ENCODE measurements around the gene DACT3.

Gene DACT3

GRCh38 chr19:46661735-46662592 lies 982 bp upstream of the DACT3 start:
- peak in 4 of 5 experiments; percentile 56 to 87 (median 66) for DNase-seq

DNA sequence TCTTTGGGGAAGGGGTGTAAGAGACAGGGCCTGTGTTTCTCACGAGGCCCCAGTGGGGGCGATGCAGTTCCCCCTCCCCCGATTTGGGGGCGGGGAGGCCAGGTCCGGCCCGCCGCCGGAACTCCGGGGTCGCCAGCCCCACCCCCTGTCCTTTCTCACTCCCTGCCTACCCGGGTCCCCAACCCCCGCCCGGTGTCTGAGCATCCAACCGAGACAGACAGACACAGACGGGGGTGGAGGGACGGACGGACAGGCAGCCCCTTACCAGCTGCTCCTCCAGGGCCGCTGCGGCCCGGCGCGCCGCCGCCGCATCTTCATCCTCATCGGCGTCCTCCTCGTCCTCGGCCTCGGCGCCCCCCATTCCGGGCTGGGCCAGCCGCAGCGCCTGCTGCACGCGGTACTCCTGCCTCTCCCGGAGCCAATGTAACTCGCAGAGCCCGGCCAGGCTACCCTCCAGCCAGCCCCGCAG lies 397 bp downstream of the DACT3 start:
- peak in 1 of 5 experiments; percentile 6 for DNase-seq

DNA sequence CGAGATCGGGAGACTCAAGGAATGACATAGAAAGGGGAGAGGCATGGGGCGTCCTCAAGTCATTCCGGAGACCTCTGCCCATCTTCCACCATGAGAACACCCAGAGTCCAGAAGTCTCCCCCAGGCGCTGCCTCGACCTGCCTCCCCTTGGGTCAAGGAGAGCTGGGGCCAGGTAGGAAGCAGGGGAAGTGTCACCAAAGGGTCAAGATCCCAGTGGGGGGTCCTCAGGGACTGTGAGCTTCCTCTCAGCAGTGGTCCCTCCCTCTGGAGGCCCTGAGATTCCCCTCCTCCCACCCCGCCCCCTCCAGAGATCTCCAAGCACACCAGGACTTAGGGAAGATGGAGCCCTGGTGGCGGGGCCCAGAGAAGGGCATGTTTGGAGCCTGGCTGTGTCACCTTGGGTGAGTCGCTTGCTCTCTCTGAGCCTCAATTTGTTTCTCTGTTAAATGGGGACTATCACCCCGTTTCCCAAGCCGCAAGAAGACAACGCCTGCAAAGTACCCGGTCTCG lies 919 bp downstream of the DACT3 start:
- DNase-seq = no peak

DNA sequence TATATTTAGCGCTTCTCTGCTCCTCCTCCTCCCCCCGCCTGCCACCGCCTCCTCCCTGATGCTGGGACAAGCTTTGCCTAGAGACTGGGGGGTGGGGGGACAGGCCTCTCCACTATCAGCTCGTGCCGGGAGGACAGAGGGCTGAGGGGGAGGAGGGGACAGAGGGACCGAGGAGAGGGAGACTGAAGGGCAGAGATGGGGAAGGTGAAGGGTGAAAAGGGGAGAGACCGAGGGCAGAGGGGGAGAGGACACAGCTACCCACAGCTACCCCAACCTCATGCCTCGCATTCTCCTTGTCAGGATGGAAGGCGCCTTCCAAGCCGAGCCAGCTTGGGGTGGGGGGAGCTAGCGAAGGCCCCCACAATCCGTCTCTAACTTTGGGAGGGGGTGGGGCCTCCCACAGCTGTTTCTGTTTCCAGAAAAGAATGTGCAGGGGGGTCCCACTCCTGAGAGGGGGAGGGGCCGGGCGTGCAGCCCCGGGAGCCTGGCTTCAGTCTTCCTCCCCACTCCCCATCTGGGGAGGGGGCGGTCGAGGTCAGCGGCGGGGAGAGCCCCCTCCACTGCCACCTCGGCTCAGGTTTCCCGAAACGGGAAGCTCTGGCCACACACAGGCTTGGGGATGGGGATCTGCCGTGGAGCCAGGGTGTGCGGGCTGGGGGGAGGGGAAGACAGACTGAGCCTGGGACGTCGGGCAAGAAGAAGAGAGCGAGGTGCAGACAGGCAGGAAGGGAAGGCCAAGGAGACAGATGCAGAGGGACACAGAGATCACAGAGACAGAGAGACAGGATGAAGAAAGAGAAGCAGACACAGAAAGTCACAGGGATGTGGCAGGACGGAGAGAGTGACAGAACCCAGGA lies 1.6 kb downstream of the DACT3 start:
- no peak for DNase-seq

DNA sequence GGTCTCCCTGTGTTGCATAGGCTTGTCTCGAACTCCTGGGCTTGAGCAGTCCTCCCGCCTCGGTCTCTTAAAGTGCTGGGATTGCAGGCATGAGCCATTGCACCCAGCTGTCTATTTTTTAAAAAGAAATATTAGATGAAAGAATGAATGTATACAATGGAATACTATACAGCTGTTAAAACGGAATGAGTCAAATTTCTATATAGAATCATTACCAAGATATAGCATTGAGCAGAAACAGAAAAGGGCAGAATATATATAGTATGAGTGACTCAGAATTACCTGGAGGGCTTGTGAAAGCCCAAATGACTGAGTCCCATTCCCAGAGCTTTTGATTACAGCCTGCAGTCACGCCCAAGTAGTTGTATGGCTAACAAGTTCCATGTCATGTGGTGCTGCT lies 4.4 kb downstream of the DACT3 start:
- no peak for DNase-seq

- no peak for DNase-seq
Measured at GRCh38 chr19:46654621-46655152, 6.3 kb downstream of the DACT3 start.

DNA sequence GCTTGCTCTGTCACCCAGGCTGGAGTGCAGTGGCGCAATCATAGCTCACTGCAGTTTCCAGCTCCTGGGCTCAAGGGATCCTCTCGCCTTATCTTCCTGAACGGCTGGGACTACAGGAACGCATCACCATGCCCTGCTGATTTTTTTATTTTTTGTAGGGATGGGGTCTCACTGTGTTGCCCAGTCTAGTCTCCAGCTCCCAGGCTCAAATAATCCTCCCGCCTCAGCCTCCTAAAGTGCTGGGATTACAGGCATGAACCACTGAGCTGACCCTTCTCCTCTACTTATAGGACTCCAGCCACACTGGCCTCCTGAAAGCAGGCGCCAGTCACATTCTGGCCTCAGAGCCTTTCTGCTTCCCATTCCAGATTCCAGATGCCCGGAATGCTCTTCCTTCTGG lies 10.5 kb downstream of the DACT3 start:
- no peak for DNase-seq

DNA sequence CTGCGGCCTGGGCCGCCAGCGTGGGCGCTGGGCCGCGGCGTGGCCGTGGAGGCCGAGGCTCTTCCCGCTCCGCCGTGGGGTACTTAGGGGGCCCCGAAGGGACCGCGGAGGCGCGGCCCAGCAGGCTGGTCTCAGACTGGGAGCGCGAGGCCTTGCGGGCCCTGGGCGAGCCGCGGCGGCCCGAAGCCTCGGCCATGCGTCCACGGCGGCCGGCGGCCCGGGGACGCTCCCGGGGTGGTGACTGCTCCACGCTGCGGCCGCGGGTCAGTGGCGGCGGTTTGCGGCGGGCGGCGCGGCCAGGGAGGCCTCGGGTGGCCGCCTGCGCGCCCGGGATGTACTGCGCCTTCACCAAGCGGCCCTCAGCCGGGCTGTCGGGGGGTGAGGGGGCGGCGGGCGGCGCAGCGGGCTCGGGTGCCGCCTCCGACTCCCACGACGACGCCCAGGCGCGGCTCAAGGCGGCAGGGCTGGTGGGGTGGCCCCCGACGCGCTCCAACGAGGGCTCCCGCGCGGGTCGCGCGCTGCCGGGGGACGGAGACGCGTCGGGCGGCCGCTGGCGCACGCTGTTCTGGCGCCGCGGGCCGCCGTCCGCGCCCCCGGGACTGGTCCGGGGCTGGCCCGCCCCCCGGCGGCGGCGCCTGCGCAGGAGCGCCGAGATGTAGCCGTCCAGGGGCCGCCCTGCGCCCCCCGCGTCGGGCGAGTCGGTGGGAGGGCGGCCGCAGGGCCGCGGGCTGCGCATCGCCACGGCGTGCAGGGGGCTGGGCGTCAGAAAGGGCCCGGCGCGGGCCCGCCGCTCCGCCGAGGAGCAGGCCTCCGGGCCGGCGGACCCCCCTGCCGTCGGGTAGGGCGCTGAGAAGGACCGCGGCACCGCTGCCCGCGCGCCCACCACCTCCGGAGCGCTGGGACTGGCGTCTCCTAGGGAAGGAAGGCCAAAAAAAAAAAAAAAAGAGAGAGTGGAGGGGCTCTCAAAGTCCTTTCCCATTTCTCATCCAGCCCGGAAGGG lies 11.7 kb downstream of the DACT3 start:
- DNase-seq = no peak

DNA sequence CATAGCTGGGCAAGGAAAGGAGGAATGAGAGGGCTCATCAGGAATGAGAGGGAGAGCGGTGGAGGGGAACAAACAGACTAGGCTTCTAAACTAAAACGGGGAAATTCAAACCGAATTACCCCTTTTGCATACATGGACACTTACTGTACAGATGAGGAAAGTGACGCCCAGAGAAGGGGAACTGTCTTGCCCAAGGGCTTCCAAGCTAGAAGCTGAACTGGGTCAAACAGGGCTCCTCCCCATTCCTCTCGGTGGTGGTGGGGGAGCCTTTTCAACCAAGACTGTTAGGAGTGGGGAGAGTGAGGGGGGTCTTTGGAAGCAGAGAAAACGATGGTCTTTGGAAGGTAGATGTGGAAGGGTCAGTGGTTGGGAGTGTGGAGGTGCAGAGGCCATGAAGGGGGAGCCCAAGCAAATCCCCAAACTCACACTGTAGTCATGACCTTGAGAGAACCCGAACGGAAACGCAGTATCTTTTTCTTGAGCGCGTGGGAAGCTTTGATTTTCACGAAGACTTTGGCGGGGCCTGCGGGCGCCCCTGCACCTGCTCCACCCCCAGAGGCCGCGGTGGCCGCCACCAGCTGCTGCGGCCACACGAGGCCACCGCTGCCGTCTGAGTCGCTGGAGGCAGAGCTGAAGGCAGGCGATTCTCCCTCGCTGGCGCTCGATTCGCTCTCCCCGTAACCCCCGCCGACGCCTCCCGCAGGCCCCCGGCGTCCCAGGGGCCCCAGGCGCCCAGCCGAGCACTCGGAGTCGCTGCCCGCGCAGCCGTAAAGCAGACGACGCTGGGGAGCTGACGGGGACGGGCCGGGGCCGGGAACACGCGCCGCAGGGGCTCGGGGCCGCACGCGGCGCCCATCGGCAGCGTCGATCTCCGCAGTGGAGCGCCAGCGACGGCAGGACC lies 12.7 kb downstream of the DACT3 start:
- DNase-seq = no peak

GRCh38 chr19:46646402-46646801 lies 14.6 kb downstream of the DACT3 start:
- no peak for DNase-seq

DNA sequence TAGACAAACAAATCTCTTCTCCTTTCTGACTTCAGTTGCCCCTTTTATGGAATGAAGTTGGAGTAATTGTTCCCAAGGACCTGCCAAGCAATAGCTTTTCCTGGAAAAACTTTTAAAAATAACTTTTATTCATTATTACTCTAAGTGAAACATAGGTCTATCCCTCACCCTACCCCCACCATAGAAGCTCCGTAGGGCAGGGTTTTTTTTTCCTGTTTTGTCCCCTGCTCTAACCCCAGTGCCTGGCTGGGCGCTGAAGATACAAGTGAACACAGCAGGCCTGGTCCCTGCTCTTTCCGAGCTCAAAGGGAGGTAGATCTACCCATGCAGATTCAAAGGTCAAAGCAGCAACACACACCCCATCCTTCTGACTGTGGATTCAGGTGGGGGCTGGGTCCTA lies 16.3 kb downstream of the DACT3 start:
- no peak for DNase-seq

GRCh38 chr19:46640656-46641055 lies 20.3 kb downstream of the DACT3 start:
- DNase-seq = no peak

- peak in 1 of 5 experiments; percentile 38 for DNase-seq
Measured at GRCh38 chr19:46639358-46640182, 21.4 kb downstream of the DACT3 start.

DNA sequence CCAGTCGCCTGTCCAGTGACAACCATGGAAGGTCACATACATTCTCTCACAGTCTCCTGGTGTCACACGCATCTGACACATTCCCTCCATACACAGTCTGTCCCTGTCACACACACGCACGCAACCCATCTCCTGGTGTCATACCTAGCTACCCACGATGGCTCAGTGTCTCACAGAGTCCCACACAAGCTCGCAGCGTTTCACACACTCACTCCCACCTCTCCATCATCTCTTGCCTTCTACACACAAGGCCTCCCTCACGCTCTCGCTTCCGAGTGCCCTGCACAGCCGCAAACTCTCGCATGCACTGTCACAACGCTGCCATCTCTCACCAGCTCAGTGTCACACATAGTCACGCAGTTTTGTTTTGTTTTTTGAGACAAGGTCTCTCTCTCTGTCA lies 23.8 kb downstream of the DACT3 start:
- no peak for DNase-seq

GRCh38 chr19:46635920-46636761 lies 24.8 kb downstream of the DACT3 start, which contains the start of gene GNG8:
TSS of gene GNG8 (minus strand) at chr19:46636202. CDS start at chr19:46634682, 1,520 bp downstream.
- DNase-seq = peak in 2 of 5 experiments; percentile 32 to 34

DNA sequence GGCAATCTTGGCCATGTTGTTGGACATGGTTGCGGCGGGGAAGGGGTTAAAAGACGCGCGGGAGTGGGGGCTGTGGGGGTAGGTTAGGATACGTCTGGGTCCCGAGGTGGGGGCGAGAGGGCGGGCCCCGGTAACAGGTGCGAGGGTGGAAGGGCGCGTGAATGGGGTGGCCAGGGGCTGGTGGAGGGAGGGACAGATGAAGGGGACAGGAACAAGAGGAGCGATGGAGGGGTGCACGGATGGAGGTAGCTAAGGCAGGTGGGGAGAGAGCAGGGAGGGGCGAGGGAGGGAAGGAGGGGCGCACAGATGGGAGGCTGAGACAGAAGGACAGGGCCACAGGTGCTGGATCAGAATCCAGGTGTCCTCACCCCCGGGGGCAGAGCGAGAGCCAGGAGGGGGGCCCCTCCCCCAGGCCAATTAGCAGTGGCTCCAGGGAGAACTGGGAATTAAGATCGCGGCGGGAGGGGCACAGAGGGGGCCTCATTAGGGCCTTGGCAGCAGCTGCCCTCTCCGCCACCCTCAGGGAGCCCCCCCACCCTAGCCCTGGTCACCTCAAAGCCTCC lies 26.2 kb downstream of the DACT3 start:
- no peak for DNase-seq

GRCh38 chr19:46634045-46634655 lies 26.8 kb downstream of the DACT3 start:
- peak; percentile 84 to 97 (median 92) for DNase-seq

DNA sequence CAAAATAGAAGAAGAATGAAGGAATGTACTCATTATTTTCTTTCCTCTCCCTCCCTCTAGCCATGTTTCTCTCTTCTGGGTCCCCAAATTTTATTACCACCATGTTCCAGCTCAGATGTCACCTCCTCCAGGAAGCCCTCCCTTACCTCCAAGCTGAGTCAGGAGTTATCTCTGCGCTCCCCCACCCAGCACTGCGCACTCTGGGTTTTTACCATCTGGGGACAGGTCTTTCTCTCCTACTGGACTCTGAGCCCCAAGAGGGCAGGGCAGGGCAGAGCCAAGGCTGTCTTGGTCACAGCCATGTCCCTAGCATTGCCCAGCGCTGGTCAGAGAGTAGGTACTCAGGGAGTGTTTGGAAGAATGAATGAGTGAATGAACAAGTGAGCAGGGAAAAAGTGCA lies 27.9 kb downstream of the DACT3 start:
- DNase-seq = no peak
